ENCODE results near the gene PTGES. TPM values are rescaled to one million over a fixed set of nuclear protein-coding genes. Genes with fewer than 3 reads are reported as not detected.

The PTGES gene
- total RNA-seq, 3 donors from 2014 or later (not counting 1 experiment from before 2014, with no cell fraction given) = 0.28 to 0.47 (median 0.39) TPM

DNA sequence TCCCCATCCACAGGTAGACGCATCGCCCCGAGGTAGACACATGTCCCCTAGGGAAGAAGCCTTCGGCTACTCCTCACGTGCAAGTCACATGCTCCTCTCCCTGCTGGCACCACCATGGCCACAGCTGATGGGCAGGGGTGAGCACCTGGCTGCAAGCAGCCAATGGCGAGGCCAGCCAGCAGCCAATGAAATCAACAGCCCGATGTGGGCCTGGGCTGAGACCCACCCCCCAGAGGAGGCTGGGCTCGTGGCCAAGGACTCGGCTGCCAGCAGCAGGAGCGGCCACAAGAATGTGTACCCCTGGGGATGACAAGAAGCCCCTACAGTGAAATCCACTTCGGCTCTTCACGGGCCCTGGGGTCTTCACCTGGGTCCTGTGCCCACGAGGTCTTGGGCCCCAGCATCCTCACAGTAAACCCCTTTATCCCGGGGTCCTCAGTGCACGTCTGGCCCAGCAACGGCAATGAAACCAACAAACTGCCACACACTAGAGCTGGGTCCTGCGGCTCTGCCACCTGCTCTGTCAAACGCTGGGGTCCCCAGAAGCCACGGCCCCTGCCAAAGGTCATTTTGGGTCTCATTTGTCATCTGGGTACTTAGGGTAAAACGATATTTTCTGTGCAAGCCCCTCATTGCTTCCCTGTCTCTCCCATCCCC is 22.1 kb upstream of the PTGES start:
- H3K4me1 Mint-ChIP-seq = peaks cover 20 to 30% of the 10 kb centered on the region in 2 donors
- H3K4me3 Mint-ChIP-seq = no peak overlapping the region
- peaks cover 17% of the 10 kb centered on the region for H3K4me1 ChIP-seq (ENCODE audit: control insufficient read depth, insufficient read depth, low read length)
- H3K27me3 Mint-ChIP-seq (ENCODE audit: low read depth in 2 of 2) = peaks cover 6 to 16% of the 10 kb centered on the region in 2 donors
- no peaks in the 10 kb centered on the region for H3K9me3 Mint-ChIP-seq
- no peaks in the 10 kb centered on the region for H3K36me3 Mint-ChIP-seq
- no peak overlapping the region for H3K27ac ChIP-seq (ENCODE audit: low read length)
- no peaks in the 10 kb centered on the region for H3K36me3 ChIP-seq (ENCODE audit: control insufficient read depth, insufficient read depth, low read length)
- H3K27ac Mint-ChIP-seq = no peak overlapping the region
- no peak overlapping the region for H3K4me3 ChIP-seq (ENCODE audit: low read length)
- 85% methylated on average over 20 of the region's 20 CpGs for WGBS (ENCODE audit: insufficient coverage)
- TF ChIP-seq CTCF (IDR thresholded peaks at IDR 0.05) = no peak
- H3K27me3 ChIP-seq (ENCODE audit: control insufficient read depth, insufficient read depth, low read length) = no peaks in the 10 kb centered on the region
- no peaks in the 10 kb centered on the region for H3K9me3 ChIP-seq (ENCODE audit: control insufficient read depth, insufficient read depth, low read length)
- no peak for ATAC-seq
- no peak for DNase-seq
- intact Hi-C loops (cut with micrococcal nuclease) = no loop called here

DNA sequence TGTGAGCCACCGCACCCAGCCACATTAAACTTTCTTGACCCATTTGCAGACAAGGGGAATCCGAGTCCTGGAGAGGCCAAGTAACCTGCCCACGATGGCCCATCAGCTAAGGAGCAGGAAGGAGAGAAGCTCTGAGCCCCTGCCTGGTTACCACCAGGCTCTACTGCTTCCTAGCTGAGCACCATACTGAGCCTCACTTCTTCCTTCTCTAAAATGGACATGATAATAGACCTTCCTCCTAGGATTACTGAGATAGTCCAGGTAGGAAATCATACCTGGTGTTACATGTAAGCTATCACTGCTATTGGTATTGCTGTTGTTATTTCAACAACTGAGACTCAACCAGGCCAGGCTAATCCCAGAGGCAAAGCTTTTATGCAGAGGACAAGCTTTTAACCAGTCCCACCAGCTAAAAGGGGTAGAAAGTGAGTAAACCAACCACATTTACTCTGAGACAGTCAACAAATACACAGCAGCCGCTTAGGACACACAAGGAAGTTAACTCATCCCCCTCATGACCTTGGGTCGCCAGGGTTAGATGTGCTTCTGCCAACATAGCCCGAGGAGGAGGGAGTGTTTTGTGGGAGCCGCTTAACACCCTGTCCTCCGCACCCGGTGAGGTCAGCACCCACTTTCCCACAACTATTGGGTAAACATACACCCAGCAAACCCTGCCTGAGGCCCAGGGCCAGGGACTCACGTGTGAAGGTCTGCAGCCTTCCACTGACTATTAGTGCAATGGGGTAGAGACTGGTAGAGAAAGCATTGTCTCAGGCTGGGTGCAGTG is 20.6 kb upstream of the PTGES start:
- H3K9me3 Mint-ChIP-seq = no peaks in the 10 kb centered on the region
- intact Hi-C loops (cut with micrococcal nuclease) = no loop called here
- H3K36me3 Mint-ChIP-seq = no peaks in the 10 kb centered on the region
- H3K4me1 Mint-ChIP-seq = peaks cover 20 to 30% of the 10 kb centered on the region in 2 donors
- Histone ChIP-seq H3K27me3 (ENCODE audit: control insufficient read depth, insufficient read depth, low read length) (no peaks in the 10 kb centered on the region), H3K9me3 (ENCODE audit: control insufficient read depth, insufficient read depth, low read length) (no peaks in the 10 kb centered on the region), H3K4me3 (ENCODE audit: low read length) (no peak overlapping the region), H3K4me1 (ENCODE audit: control insufficient read depth, insufficient read depth, low read length) (peaks cover 17% of the 10 kb centered on the region), H3K27ac (ENCODE audit: low read length) (no peak overlapping the region), H3K36me3 (ENCODE audit: control insufficient read depth, insufficient read depth, low read length) (no peaks in the 10 kb centered on the region)
- peak; percentile 14 to 23 for DNase-seq
- peak; percentile 31 to 52 (median 51) for ATAC-seq
- no peak overlapping the region for H3K4me3 Mint-ChIP-seq
- H3K27ac Mint-ChIP-seq = peak overlapping the region in 1 of 2 donors; percentile 2
- 76% methylated on average over 8 of the region's 10 CpGs for WGBS (ENCODE audit: insufficient coverage)
- no peak for TF ChIP-seq CTCF (IDR thresholded peaks at IDR 0.05)
- peaks cover 0 to 12% of the 10 kb centered on the region in 2 donors for H3K27me3 Mint-ChIP-seq (ENCODE audit: low read depth in 2 of 2)

DNA sequence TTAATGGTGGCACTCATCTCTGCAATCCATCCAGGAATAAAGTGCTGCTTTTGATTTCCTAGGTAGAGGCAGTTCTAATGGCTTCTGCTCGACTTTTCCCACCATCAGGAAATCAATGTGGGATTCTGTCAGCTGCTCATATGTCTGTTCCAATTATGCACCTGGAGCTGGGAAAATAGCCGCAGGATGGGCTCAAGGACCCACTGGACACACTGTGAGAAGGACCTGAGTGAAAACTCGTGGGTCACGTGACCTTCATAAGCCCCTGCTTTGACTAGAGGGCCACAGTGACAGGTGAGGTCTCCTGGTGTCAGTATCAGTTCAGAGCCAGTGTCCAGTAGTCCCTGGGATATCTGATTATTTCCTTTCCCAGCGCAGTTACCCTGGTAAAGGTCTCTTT is 17.9 kb upstream of the PTGES start:
- WGBS (ENCODE audit: insufficient coverage) = 88% methylated on average over 5 of the region's 5 CpGs
- Mint-ChIP-seq H3K9me3 (no peaks in the 10 kb centered on the region), H3K36me3 (no peaks in the 10 kb centered on the region), H3K27ac (no peak overlapping the region), H3K4me3 (no peak overlapping the region), H3K4me1 (peaks cover 10 to 12% of the 10 kb centered on the region in 2 donors), H3K27me3 (ENCODE audit: low read depth in 2 of 2) (peaks cover 0 to 3% of the 10 kb centered on the region in 2 donors)
- TF ChIP-seq CTCF (IDR thresholded peaks at IDR 0.05) = no peak
- Histone ChIP-seq H3K27ac (ENCODE audit: low read length) (no peak overlapping the region), H3K36me3 (ENCODE audit: control insufficient read depth, insufficient read depth, low read length) (no peaks in the 10 kb centered on the region), H3K4me1 (ENCODE audit: control insufficient read depth, insufficient read depth, low read length) (no peaks in the 10 kb centered on the region), H3K9me3 (ENCODE audit: control insufficient read depth, insufficient read depth, low read length) (no peaks in the 10 kb centered on the region), H3K27me3 (ENCODE audit: control insufficient read depth, insufficient read depth, low read length) (no peaks in the 10 kb centered on the region), H3K4me3 (ENCODE audit: low read length) (no peak overlapping the region)
- intact Hi-C loops (cut with micrococcal nuclease) = no loop called here
- DNase-seq (no peak), ATAC-seq (no peak)

Measured in natural killer cell (primary cell).